ENCODE measurements around the gene LILRB4. TPM values are rescaled to one million over a fixed set of nuclear protein-coding genes. Genes with fewer than 3 reads are reported as not detected.
A peak's percentile ranks its signal among the peaks of the same experiment; 100 is the strongest.

The LILRB4 gene
- total RNA-seq, 8 experiments from 2014 or later: 0.18 to 0.87 (median 0.38) TPM; not detected in 3

DNA sequence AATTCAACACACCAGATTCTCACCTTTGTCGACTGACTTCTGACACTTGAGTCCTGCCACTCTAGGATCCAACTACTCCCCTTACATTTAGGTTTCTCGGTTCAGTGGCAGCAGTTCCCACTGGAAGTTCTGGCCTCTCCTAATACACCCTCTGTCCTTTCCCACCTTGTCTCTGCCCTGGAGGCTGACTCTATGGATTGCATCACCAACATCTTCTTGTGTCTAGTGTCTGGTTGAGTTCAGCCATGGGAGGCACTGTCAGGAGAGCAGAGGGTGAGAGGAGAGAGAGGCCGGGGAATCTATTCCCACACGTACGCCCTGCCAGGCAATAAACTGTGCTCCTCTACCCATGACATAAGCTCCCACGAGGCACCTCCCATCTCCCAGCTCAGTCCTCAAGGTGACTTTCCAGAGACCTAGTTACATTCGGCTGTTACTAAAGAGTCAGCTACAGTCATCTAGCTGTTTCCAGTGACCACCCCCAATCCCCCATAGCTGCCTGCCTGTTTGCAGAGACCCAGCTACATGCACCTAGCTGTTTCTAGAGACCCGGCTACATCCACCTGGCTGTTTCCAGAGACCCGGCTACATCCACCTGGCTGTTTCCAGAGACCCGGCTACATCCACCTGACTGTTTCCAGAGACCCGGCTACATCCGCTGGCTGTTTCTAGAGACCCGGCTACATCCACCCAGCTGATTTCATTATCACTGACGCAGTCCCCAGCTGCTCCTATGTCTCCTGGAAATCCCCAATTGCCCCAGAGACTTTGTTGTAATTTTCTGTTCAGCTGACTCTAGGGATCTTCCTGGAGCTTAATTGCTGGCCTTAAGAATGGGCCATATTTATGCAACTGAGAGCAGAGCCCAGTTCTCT, 8.1 kb upstream of the LILRB4 start:
- Histone ChIP-seq H3K4me1 (replicated peaks in 1 of 2) (no peaks in the 10 kb centered on the region), H3K27ac (no peak overlapping the region), H3K4me3 (no peak overlapping the region)
- peak in 3 of 8 experiments; percentile 19 to 63 (median 27) for ATAC-seq (replicated peaks in 6 of 8)
- WGBS, 10 experiments: 20 to 80% (median 57%) methylated on average over 1 to 11 of the region's 14 CpGs; no CpG with 5 or more reads in 3 of the 10 experiments
- in situ Hi-C loops (cut with MboI; ENCODE audit: low pct_unique_long_range_greater_than_20kb in 2 of 9, low sequenced_read_pairs in 9 of 9, unreplicated experiment in 9 of 9): loop anchor here in 1 of 9 experiments (25.0 kb wide), 1 partner anchor 167 kb away; no protein-coding TSS in a partner anchor

- 0 to 92% (median 46%) methylated on average over 2 to 6 of the region's 6 CpGs; no CpG with 5 or more reads in 1 of the 10 experiments for WGBS, 10 experiments
- Histone ChIP-seq H3K4me3 (no peak overlapping the region), H3K4me1 (replicated peaks in 1 of 2) (no peaks in the 10 kb centered on the region), H3K27ac (no peak overlapping the region)
- ATAC-seq (replicated peaks in 6 of 8): no peak
- in situ Hi-C loops (cut with MboI; ENCODE audit: low pct_unique_long_range_greater_than_20kb in 2 of 9, low sequenced_read_pairs in 9 of 9, unreplicated experiment in 9 of 9): loop anchor here in 1 of 9 experiments (25.0 kb wide), 1 partner anchor 172 kb away; no protein-coding TSS in a partner anchor
Observed at GRCh38 chr19:54659300-54659699, 3.5 kb upstream of the LILRB4 start.

- Histone ChIP-seq H3K27ac (no peak overlapping the region), H3K4me3 (no peak overlapping the region), H3K4me1 (replicated peaks in 1 of 2) (no peaks in the 10 kb centered on the region)
- WGBS, 10 experiments: 0 to 60% (median 31%) methylated on average over 1 to 4 of the region's 5 CpGs; no CpG with 5 or more reads in 2 of the 10 experiments
- ATAC-seq (replicated peaks in 6 of 8): no peak
- in situ Hi-C loops (cut with MboI; ENCODE audit: low pct_unique_long_range_greater_than_20kb in 2 of 9, low sequenced_read_pairs in 9 of 9, unreplicated experiment in 9 of 9): loop anchor here in 1 of 9 experiments (25.0 kb wide), 1 partner anchor 173 kb away; no protein-coding TSS in a partner anchor
Observed at GRCh38 chr19:54660306-54660705, 2.5 kb upstream of the LILRB4 start.

DNA sequence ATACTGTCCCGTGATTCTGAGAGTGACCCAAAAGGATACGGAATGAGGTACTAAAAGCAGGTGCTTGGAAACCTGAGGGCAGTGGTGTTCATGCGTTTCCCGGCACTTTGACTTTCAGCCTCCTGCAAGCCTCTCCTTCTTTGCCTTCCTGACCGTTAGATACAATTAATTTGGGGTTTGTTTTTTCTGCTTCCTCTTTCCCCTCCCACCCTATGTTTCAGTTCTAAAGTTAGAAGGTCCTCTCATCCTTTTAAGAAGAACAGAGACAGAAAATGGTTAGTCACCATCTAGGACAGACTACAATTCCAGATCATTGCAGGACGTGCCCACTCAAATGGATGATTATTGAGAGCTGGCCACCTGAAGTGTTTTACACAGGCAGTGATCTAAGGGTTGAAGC, 1.8 kb upstream of the LILRB4 start:
- 30 to 93% (median 50%) methylated on average over 1 to 6 of the region's 6 CpGs; no CpG with 5 or more reads in 1 of the 10 experiments for WGBS, 10 experiments
- no peak for ATAC-seq (replicated peaks in 6 of 8)

GRCh38 chr19:54661846-54662481, 821 bp upstream of the LILRB4 start:
- in situ Hi-C loops (cut with MboI; ENCODE audit: low pct_unique_long_range_greater_than_20kb in 2 of 9, low sequenced_read_pairs in 9 of 9, unreplicated experiment in 9 of 9): loop anchor here in 1 of 9 experiments (25.0 kb wide), 1 partner anchor 175 kb away; no protein-coding TSS in a partner anchor
- no peak for ATAC-seq (replicated peaks in 6 of 8)
- WGBS, 10 experiments: 33 to 100% (median 74%) methylated on average over 1 to 11 of the region's 13 CpGs; no CpG with 5 or more reads in 2 of the 10 experiments
- Histone ChIP-seq H3K27ac (no peak overlapping the region), H3K4me3 (no peak overlapping the region), H3K4me1 (replicated peaks in 1 of 2) (no peaks in the 10 kb centered on the region)

More for the DNA sequence above, 1.8 kb upstream of the LILRB4 start:
- no peaks in the 10 kb centered on the region for H3K4me1 ChIP-seq (replicated peaks in 1 of 2)
- in situ Hi-C loops (cut with MboI; ENCODE audit: low pct_unique_long_range_greater_than_20kb in 2 of 9, low sequenced_read_pairs in 9 of 9, unreplicated experiment in 9 of 9): loop anchor here in 1 of 9 experiments (25.0 kb wide), 1 partner anchor 174 kb away; no protein-coding TSS in a partner anchor
- no peak overlapping the region for H3K27ac ChIP-seq
- no peak overlapping the region for H3K4me3 ChIP-seq

- no peak overlapping the region for H3K27ac ChIP-seq
- H3K4me1 ChIP-seq (replicated peaks in 1 of 2): no peaks in the 10 kb centered on the region
- in situ Hi-C loops (cut with MboI; ENCODE audit: low pct_unique_long_range_greater_than_20kb in 2 of 9, low sequenced_read_pairs in 9 of 9, unreplicated experiment in 9 of 9): loop anchor here in 1 of 9 experiments (25.0 kb wide), 1 partner anchor 178 kb away; no protein-coding TSS in a partner anchor
- ATAC-seq (replicated peaks in 6 of 8): no peak
- no peak overlapping the region for H3K4me3 ChIP-seq
- WGBS, 10 experiments: 0 to 80% (median 27%) methylated on average over 1 to 3 of the region's 6 CpGs; no CpG with 5 or more reads in 4 of the 10 experiments
Observed at GRCh38 chr19:54665530-54665929, 2.7 kb downstream of the LILRB4 start.

- Histone ChIP-seq H3K4me3 (no peak overlapping the region), H3K27ac (no peak overlapping the region), H3K4me1 (replicated peaks in 1 of 2) (no peaks in the 10 kb centered on the region)
- 60 to 72% (median 60%) methylated on average over 1 to 2 of the region's 12 CpGs; no CpG with 5 or more reads in 7 of the 10 experiments for WGBS, 10 experiments
- no peak for ATAC-seq (replicated peaks in 6 of 8)
- in situ Hi-C loops (cut with MboI; ENCODE audit: low pct_unique_long_range_greater_than_20kb in 2 of 9, low sequenced_read_pairs in 9 of 9, unreplicated experiment in 9 of 9): loop anchor here in 1 of 9 experiments (25.0 kb wide), 1 partner anchor 180 kb away; no protein-coding TSS in a partner anchor
Observed at GRCh38 chr19:54667217-54667616, 4.4 kb downstream of the LILRB4 start.

DNA sequence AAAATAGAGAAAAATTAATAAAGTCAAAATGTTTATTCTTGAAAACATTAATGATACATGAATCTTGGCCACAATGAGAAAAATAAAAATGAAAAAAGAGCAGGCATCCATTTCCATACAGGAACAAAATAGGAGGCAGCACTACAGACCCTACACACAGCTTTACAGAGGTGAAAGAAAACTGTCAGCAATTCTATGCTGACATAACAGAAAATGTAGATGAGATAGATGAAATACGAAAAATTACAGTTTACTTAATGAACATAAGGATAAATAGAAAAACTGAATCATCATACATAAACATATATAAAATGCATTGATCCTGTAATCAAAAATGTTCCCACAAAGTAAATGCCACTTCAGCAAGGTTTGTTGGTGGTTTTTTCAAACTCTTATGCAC, 5.6 kb downstream of the LILRB4 start:
- 0 to 22% (median 0%) methylated on average over 1 of the region's 1 CpG; no CpG with 5 or more reads in 1 of the 10 experiments for WGBS, 10 experiments
- no peak overlapping the region for H3K27ac ChIP-seq

GRCh38 chr19:54670576-54671357, 8.0 kb downstream of the LILRB4 start:
- in situ Hi-C loops (cut with MboI; ENCODE audit: low pct_unique_long_range_greater_than_20kb in 2 of 9, low sequenced_read_pairs in 9 of 9, unreplicated experiment in 9 of 9): loop anchor here in 1 of 9 experiments (25.0 kb wide), 1 partner anchor 183 kb away; no protein-coding TSS in a partner anchor
- Histone ChIP-seq H3K27ac (no peak overlapping the region), H3K4me1 (replicated peaks in 1 of 2) (no peaks in the 10 kb centered on the region), H3K4me3 (no peak overlapping the region)
- peak in 2 of 8 experiments; percentile 34 to 57 for ATAC-seq (replicated peaks in 6 of 8)
- 0% methylated on average over 1 to 3 of the region's 3 CpGs; no CpG with 5 or more reads in 4 of the 10 experiments for WGBS, 10 experiments

More for the DNA sequence above, 5.6 kb downstream of the LILRB4 start:
- no peaks in the 10 kb centered on the region for H3K4me1 ChIP-seq (replicated peaks in 1 of 2)
- H3K4me3 ChIP-seq: no peak overlapping the region
- no peak for ATAC-seq (replicated peaks in 6 of 8)
- in situ Hi-C loops (cut with MboI; ENCODE audit: low pct_unique_long_range_greater_than_20kb in 2 of 9, low sequenced_read_pairs in 9 of 9, unreplicated experiment in 9 of 9): loop anchor here in 1 of 9 experiments (25.0 kb wide), 1 partner anchor 181 kb away; no protein-coding TSS in a partner anchor

- no peak for ATAC-seq (replicated peaks in 6 of 8)
- Histone ChIP-seq H3K4me1 (replicated peaks in 1 of 2) (no peaks in the 10 kb centered on the region), H3K27ac (no peak overlapping the region), H3K4me3 (no peak overlapping the region)
- in situ Hi-C loops (cut with MboI; ENCODE audit: low pct_unique_long_range_greater_than_20kb in 2 of 9, low sequenced_read_pairs in 9 of 9, unreplicated experiment in 9 of 9): loop anchor here in 1 of 9 experiments (25.0 kb wide), 1 partner anchor 186 kb away; no protein-coding TSS in a partner anchor
- WGBS, 10 experiments: 38 to 100% (median 66%) methylated on average over 1 of the region's 1 CpG; no CpG with 5 or more reads in 2 of the 10 experiments
Observed at GRCh38 chr19:54673222-54673621, 10.4 kb downstream of the LILRB4 start.

DNA sequence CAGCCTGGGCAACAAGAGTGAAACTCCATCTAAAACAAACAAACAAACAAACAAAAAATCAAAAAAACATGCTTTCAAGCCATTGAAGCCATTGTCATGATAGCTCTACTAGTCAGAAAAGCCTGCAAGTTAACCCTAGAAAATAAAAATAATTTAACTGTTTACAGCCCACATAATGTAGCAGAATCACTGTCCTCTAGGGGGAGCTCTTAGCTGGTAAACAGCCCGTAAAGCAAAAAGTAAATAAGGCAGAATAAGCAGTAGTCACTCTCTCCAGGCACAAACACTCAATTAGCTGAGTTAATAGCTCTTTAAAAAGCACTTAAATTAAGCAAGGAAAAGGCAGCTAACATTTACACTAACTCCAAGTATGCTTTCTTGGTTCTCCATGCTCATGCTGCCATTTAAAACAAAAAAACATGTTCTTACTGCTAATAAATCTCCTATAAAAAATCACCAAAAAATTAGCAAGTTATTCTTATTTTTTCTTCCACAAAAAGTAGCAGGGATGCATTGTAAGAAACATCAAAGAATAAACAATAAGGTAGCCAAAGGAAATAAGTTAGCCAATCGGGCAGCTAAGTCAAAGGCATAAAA, 11.3 kb downstream of the LILRB4 start:
- ATAC-seq (replicated peaks in 6 of 8): peak in 3 of 8 experiments; percentile 30 to 40 (median 36)
- in situ Hi-C loops (cut with MboI; ENCODE audit: low pct_unique_long_range_greater_than_20kb in 2 of 9, low sequenced_read_pairs in 9 of 9, unreplicated experiment in 9 of 9): loop anchor here in 1 of 9 experiments (25.0 kb wide), 1 partner anchor 187 kb away; no protein-coding TSS in a partner anchor
- 0 to 100% (median 40%) methylated on average over 1 to 2 of the region's 2 CpGs for WGBS, 10 experiments

More for the DNA sequence above, 11.3 kb downstream of the LILRB4 start:
- Histone ChIP-seq H3K4me1 (replicated peaks in 1 of 2) (no peaks in the 10 kb centered on the region), H3K4me3 (no peak overlapping the region), H3K27ac (no peak overlapping the region)

Data from motor neuron (in vitro differentiated cells).